ELR (cell line): Measurements from ENCODE around the gene IL1R2.

Experiments
- DNase-seq: peaks from one replicate; pipeline ENCODE4 v3.0.0-alpha.2; 2015; ENCODE audit warnings: low read depth

IL1R2 gene

GRCh38 chr2:101975171-101975870 is 16.4 kb upstream of the IL1R2 start:
- DNase-seq: no peak

- DNase-seq: no peak
These were observed 14.9 kb upstream of the IL1R2 start for GRCh38 chr2:101976891-101977290.

GRCh38 chr2:101980368-101980767 is 11.4 kb upstream of the IL1R2 start:
- DNase-seq: no peak

GRCh38 chr2:101981066-101981465 is 10.7 kb upstream of the IL1R2 start:
- no peak for DNase-seq

GRCh38 chr2:101981504-101981903 is 10.3 kb upstream of the IL1R2 start:
- no peak for DNase-seq

GRCh38 chr2:101982495-101983029 is 9.2 kb upstream of the IL1R2 start:
- DNase-seq: no peak

- DNase-seq: peak; percentile 16
These were observed 8.3 kb upstream of the IL1R2 start for GRCh38 chr2:101983486-101983885.

- peak; percentile 33 for DNase-seq
These were observed 7.8 kb upstream of the IL1R2 start for GRCh38 chr2:101983928-101984327.

GRCh38 chr2:101984656-101985055 is 7.1 kb upstream of the IL1R2 start:
- no peak for DNase-seq

- no peak for DNase-seq
These were observed 6.5 kb upstream of the IL1R2 start for GRCh38 chr2:101985101-101985792.

- no peak for DNase-seq
These were observed 6.0 kb upstream of the IL1R2 start for GRCh38 chr2:101985793-101986164.

- DNase-seq: no peak
These were observed 5.4 kb upstream of the IL1R2 start for GRCh38 chr2:101986376-101986775.

GRCh38 chr2:101986804-101987740 is 4.7 kb upstream of the IL1R2 start:
- DNase-seq: no peak

GRCh38 chr2:101987832-101988231 is 3.9 kb upstream of the IL1R2 start:
- DNase-seq: no peak

- DNase-seq: no peak
These were observed 3.2 kb upstream of the IL1R2 start for GRCh38 chr2:101988541-101988940.

- no peak for DNase-seq
These were observed 1.9 kb upstream of the IL1R2 start for GRCh38 chr2:101989740-101990460.

- DNase-seq: no peak
These were observed 2.0 kb downstream of the IL1R2 start for GRCh38 chr2:101993772-101994171.

- DNase-seq: no peak
These were observed 3.3 kb downstream of the IL1R2 start for GRCh38 chr2:101995019-101995418.

- no peak for DNase-seq
These were observed 4.0 kb downstream of the IL1R2 start for GRCh38 chr2:101995804-101996203.

- no peak for DNase-seq
These were observed 6.8 kb downstream of the IL1R2 start for GRCh38 chr2:101998556-101998895.

- no peak for DNase-seq
These were observed 7.4 kb downstream of the IL1R2 start for GRCh38 chr2:101998896-101999789.
